GM19099 (cell line): ENCODE measurements around the gene KCNN3.

Source experiments
- POLR2A ChIP-seq: IDR thresholded peaks from 3 replicates; pipeline ENCODE4 v1.6.1; 2011; ENCODE audit warnings: low read depth; ENCODE audit not compliant: insufficient read length; ENCODE audit errors: extremely low read depth

The KCNN3 gene

GRCh38 chr1:154840269-154841176, 29.6 kb downstream of the KCNN3 start:
- no peak for TF ChIP-seq POLR2A

GRCh38 chr1:154839691-154840090, 30.4 kb downstream of the KCNN3 start:
- TF ChIP-seq POLR2A = no peak

GRCh38 chr1:154838988-154839387, 31.1 kb downstream of the KCNN3 start:
- TF ChIP-seq POLR2A = no peak

GRCh38 chr1:154838461-154838860, 31.6 kb downstream of the KCNN3 start:
- TF ChIP-seq POLR2A = no peak

GRCh38 chr1:154837672-154838171, 32.4 kb downstream of the KCNN3 start:
- no peak for TF ChIP-seq POLR2A

- no peak for TF ChIP-seq POLR2A
Measured at GRCh38 chr1:154837034-154837671, 32.9 kb downstream of the KCNN3 start.

- no peak for TF ChIP-seq POLR2A
Measured at GRCh38 chr1:154835531-154836324, 34.4 kb downstream of the KCNN3 start.

GRCh38 chr1:154833841-154834240, 36.2 kb downstream of the KCNN3 start:
- TF ChIP-seq POLR2A = no peak

GRCh38 chr1:154833209-154833608, 36.9 kb downstream of the KCNN3 start:
- TF ChIP-seq POLR2A = no peak

- no peak for TF ChIP-seq POLR2A
Measured at GRCh38 chr1:154832384-154832783, 37.7 kb downstream of the KCNN3 start.

- TF ChIP-seq POLR2A = no peak
Measured at GRCh38 chr1:154831462-154831861, 38.6 kb downstream of the KCNN3 start.

GRCh38 chr1:154829062-154829461, 41.0 kb downstream of the KCNN3 start:
- no peak for TF ChIP-seq POLR2A

GRCh38 chr1:154824179-154825000, 45.7 kb downstream of the KCNN3 start:
- no peak for TF ChIP-seq POLR2A

- TF ChIP-seq POLR2A = no peak
Measured at GRCh38 chr1:154822717-154823116, 47.4 kb downstream of the KCNN3 start.

- no peak for TF ChIP-seq POLR2A
Measured at GRCh38 chr1:154822233-154822632, 47.8 kb downstream of the KCNN3 start.

- no peak for TF ChIP-seq POLR2A
Measured at GRCh38 chr1:154821083-154821482, 49.0 kb downstream of the KCNN3 start.
